Measurements from ENCODE around the gene AUTS2.

Gene AUTS2

DNA sequence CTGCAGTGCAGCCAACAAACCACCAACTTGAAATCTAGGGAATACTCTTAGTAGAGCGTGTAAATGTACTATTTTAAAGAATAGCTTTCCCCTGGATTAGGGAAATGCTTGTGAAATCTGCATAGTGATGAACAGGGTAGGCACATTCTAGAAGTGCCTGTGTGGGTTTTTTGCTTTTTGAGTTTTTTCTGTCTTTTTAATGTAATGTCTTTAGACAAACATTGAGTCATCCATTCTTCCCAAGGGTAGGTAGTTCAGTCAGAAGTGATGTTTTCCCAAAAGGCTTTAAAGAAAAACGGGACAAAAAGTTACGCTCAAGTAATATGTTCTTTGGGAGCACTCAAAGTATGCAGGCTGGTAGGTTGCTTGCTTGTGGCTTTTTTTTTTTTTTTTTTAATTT, 130.0 kb downstream of the AUTS2 start:
- TF ChIP-seq, protein P1, sequence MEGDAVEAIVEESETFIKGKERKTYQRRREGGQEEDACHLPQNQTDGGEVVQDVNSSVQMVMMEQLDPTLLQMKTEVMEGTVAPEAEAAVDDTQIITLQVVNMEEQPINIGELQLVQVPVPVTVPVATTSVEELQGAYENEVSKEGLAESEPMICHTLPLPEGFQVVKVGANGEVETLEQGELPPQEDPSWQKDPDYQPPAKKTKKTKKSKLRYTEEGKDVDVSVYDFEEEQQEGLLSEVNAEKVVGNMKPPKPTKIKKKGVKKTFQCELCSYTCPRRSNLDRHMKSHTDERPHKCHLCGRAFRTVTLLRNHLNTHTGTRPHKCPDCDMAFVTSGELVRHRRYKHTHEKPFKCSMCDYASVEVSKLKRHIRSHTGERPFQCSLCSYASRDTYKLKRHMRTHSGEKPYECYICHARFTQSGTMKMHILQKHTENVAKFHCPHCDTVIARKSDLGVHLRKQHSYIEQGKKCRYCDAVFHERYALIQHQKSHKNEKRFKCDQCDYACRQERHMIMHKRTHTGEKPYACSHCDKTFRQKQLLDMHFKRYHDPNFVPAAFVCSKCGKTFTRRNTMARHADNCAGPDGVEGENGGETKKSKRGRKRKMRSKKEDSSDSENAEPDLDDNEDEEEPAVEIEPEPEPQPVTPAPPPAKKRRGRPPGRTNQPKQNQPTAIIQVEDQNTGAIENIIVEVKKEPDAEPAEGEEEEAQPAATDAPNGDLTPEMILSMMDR (conservative IDR thresholded peaks at IDR 0.05; ENCODE audit: low read length): no peak

DNA sequence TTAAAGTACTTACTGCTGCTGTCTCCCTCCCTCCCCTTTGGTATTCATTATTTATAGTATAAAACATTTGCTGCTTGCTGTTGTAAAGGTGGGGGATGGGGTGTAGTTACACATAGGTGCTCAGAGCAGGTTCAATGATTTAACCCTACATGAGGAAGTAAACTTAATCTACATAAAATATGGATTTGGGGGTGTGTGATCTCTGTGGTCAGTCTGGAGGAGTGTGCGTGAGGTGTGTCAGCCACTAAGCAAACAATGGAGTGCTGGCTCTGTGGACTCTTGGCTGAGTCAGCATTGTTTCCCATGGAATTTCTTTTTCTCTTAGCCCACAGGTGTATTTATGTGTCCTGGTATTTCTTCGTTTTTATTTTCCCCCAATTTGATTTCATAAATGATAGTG, 133.9 kb downstream of the AUTS2 start:
- TF ChIP-seq, protein P1 (conservative IDR thresholded peaks at IDR 0.05; ENCODE audit: low read length): no peak
- H3K4me3 ChIP-seq (ENCODE audit: low read length): no peak overlapping the region
- DNase-seq (ENCODE audit: low read depth): no peak

More for the DNA sequence above, 130.0 kb downstream of the AUTS2 start:
- no peak overlapping the region for H3K4me3 ChIP-seq (ENCODE audit: low read length)
- DNase-seq (ENCODE audit: low read depth): peak; percentile 48

GRCh38 chr7:69735582-69735981, 137.3 kb downstream of the AUTS2 start:
- DNase-seq (ENCODE audit: low read depth): no peak
- no peak overlapping the region for H3K4me3 ChIP-seq (ENCODE audit: low read length)
- TF ChIP-seq, protein P1 (conservative IDR thresholded peaks at IDR 0.05; ENCODE audit: low read length): no peak

DNA sequence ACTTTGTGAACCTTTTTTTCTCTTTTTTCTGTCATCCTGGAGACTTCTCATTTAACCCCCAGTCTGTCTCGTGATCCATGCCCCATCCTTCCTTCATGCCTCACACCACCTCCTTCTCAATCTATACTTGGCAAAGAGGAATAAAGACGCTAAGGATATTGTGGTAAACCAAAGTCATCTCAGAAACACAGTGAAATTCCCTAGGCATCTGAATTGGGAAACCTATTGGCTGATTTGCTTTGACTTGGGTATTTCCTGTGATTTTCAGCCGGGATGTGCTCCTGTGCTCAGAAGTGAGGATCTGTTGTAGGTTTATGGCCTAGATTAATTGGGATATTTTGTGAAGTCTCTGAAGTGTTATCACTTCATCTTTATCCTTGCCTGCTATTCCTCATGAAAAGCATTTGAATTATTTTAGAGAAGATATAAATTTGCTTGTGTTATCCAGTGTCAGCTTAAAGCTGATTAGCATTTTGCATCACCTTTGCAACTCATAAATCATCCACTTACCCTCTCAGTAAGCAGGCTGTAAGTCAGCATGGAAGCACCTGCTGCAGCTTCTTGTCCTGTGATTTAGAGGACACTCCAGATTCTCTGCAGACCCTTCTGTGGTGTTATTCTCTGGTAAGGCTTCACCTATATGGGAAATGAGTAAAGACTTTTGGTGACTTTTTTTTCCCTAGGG, 138.0 kb downstream of the AUTS2 start:
- DNase-seq (ENCODE audit: low read depth): peak; percentile 57
- TF ChIP-seq, protein P1 (conservative IDR thresholded peaks at IDR 0.05; ENCODE audit: low read length): no peak
- no peak overlapping the region for H3K4me3 ChIP-seq (ENCODE audit: low read length)

DNA sequence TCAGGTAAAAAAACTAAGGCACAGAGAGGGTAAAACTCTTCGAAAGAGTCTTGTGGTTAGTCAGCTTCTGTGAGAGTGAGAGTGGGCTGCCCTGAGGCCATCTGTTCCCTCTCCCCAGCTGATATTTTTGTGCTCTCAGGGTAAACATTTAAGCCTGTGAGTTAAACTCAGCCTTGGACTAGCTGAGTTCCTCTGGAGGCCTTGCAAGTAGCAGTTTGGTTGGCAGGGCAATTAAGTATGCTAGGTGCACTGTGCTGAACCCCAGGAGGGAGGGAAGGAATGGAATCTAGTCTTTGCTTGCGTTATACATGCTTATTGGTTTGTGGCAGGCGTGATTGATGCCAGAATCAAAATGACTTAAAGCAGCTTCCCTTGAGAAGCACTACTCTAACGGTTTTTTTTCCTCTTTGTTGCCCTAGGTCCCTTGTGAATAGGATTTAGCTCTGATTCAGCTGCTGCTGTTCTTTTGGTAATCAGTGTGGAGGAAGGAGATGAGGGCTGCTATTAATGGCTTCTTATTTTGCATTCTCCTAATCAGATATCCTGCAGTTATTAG, 140.2 kb downstream of the AUTS2 start:
- peak; percentile 40 for DNase-seq (ENCODE audit: low read depth)

DNA sequence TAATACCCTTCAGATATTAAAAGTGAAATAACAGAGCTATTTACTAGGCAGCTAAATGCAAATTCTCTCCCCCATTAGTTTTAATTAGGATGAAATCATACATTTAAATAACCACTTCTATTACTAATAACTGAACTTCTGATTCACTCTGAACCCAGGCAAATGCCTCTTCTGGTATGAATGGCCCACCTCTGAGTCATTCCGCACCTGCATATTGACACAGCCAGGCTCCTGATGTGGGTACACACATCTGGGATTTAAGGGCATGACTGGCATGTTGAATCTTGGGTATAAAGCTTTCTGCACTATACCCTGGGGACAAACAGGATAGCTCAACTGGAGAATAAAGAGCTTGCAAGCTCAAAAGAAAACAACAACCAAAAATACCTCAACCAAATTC, 140.9 kb downstream of the AUTS2 start:
- no peak overlapping the region for H3K4me3 ChIP-seq (ENCODE audit: low read length)
- TF ChIP-seq, protein P1 (conservative IDR thresholded peaks at IDR 0.05; ENCODE audit: low read length): no peak
- DNase-seq (ENCODE audit: low read depth): no peak

More for the DNA sequence above, 140.2 kb downstream of the AUTS2 start:
- TF ChIP-seq, protein P1 (conservative IDR thresholded peaks at IDR 0.05; ENCODE audit: low read length): no peak
- H3K4me3 ChIP-seq (ENCODE audit: low read length): no peak overlapping the region

GRCh38 chr7:69739931-69740431, 141.7 kb downstream of the AUTS2 start:
- DNase-seq (ENCODE audit: low read depth): peak; percentile 78
- TF ChIP-seq, protein P1 (conservative IDR thresholded peaks at IDR 0.05; ENCODE audit: low read length): no peak
- no peak overlapping the region for H3K4me3 ChIP-seq (ENCODE audit: low read length)

Measured in AG10803 (cell line).